ENCODE results near the gene TADA1. TPM values are rescaled to one million over a fixed set of nuclear protein-coding genes. Genes with fewer than 3 reads are reported as not detected.
A peak's percentile ranks its signal among the peaks of the same experiment; 100 is the strongest.

Gene TADA1
- total and polyA plus RNA-seq, 4 donors = 9.1 to 21.3 (median 15.0) TPM

DNA sequence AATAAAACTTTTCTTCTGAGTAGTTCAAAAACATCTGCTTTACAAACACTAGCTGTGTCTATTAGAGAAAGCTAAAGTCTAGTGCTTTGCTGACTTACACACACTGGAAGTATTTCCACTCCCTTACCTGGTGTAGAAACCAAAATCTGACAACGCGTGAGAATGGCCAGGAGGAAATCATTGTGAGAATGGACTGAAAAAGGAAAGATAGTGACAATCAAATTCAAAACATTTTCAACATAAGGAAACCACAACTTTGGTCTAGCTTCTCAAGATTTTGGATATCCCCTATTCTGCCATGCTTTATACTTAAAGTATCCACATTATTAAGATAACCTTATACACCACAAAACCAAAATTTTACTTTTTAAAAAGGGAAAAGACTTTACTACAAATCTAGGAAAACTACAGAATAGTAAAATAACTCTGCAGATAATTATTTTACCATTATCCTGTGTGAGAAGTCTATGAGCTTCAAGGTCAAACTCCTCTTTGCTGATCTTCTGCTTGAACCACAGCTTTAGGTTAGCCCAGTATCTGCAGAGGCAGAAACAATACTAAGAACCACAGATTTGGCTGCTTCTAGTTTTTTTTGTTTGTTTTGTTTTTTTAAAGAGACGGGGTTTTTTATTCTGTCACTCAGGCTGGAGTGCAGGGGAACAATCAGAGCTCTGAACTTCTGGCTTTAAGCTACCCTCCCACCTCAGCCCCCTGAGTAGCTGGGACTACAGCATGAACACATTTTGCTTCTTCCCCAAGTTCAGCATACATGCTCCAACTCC is 6.6 kb downstream of the TADA1 start:
- H3K4me3 ChIP-seq (ENCODE audit: low read depth in 1 of 3, low read length in 3 of 3) = peak overlapping the region in 1 of 3 donors; percentile 12
- peak overlapping the region in 1 of 2 donors; percentile 10 for H3K9ac ChIP-seq (ENCODE audit: low read depth in 1 of 2, low read length in 2 of 2)
- no peaks in the 10 kb centered on the region for H3K27me3 ChIP-seq (ENCODE audit: control insufficient read depth in 4 of 4, insufficient read depth in 4 of 4, low read length in 3 of 4)
- no peak for DNase-seq (ENCODE audit: low spot score)
- TF ChIP-seq EGR1 (IDR thresholded peaks at IDR 0.05; ENCODE audit: low read depth in 2 of 2) = no peak
- TF ChIP-seq, protein P1, sequence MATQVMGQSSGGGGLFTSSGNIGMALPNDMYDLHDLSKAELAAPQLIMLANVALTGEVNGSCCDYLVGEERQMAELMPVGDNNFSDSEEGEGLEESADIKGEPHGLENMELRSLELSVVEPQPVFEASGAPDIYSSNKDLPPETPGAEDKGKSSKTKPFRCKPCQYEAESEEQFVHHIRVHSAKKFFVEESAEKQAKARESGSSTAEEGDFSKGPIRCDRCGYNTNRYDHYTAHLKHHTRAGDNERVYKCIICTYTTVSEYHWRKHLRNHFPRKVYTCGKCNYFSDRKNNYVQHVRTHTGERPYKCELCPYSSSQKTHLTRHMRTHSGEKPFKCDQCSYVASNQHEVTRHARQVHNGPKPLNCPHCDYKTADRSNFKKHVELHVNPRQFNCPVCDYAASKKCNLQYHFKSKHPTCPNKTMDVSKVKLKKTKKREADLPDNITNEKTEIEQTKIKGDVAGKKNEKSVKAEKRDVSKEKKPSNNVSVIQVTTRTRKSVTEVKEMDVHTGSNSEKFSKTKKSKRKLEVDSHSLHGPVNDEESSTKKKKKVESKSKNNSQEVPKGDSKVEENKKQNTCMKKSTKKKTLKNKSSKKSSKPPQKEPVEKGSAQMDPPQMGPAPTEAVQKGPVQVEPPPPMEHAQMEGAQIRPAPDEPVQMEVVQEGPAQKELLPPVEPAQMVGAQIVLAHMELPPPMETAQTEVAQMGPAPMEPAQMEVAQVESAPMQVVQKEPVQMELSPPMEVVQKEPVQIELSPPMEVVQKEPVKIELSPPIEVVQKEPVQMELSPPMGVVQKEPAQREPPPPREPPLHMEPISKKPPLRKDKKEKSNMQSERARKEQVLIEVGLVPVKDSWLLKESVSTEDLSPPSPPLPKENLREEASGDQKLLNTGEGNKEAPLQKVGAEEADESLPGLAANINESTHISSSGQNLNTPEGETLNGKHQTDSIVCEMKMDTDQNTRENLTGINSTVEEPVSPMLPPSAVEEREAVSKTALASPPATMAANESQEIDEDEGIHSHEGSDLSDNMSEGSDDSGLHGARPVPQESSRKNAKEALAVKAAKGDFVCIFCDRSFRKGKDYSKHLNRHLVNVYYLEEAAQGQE (IDR thresholded peaks at IDR 0.05) = no peak
- no peak for TF ChIP-seq RXRA (IDR thresholded peaks at IDR 0.05)
- no peak for TF ChIP-seq FOXA2 (IDR thresholded peaks at IDR 0.05)
- TF ChIP-seq YY1 (IDR thresholded peaks at IDR 0.05) = no peak
- TF ChIP-seq, protein P2, sequence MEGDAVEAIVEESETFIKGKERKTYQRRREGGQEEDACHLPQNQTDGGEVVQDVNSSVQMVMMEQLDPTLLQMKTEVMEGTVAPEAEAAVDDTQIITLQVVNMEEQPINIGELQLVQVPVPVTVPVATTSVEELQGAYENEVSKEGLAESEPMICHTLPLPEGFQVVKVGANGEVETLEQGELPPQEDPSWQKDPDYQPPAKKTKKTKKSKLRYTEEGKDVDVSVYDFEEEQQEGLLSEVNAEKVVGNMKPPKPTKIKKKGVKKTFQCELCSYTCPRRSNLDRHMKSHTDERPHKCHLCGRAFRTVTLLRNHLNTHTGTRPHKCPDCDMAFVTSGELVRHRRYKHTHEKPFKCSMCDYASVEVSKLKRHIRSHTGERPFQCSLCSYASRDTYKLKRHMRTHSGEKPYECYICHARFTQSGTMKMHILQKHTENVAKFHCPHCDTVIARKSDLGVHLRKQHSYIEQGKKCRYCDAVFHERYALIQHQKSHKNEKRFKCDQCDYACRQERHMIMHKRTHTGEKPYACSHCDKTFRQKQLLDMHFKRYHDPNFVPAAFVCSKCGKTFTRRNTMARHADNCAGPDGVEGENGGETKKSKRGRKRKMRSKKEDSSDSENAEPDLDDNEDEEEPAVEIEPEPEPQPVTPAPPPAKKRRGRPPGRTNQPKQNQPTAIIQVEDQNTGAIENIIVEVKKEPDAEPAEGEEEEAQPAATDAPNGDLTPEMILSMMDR (IDR thresholded peaks at IDR 0.05; ENCODE audit: low read depth, low read length, missing input control) = no peak
- TF ChIP-seq HNF4G (IDR thresholded peaks at IDR 0.05) = no peak
- TF ChIP-seq, protein P3, sequence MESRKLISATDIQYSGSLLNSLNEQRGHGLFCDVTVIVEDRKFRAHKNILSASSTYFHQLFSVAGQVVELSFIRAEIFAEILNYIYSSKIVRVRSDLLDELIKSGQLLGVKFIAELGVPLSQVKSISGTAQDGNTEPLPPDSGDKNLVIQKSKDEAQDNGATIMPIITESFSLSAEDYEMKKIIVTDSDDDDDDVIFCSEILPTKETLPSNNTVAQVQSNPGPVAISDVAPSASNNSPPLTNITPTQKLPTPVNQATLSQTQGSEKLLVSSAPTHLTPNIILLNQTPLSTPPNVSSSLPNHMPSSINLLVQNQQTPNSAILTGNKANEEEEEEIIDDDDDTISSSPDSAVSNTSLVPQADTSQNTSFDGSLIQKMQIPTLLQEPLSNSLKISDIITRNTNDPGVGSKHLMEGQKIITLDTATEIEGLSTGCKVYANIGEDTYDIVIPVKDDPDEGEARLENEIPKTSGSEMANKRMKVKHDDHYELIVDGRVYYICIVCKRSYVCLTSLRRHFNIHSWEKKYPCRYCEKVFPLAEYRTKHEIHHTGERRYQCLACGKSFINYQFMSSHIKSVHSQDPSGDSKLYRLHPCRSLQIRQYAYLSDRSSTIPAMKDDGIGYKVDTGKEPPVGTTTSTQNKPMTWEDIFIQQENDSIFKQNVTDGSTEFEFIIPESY (IDR thresholded peaks at IDR 0.05) = no peak
- no peak for TF ChIP-seq FOXA1 (IDR thresholded peaks at IDR 0.05)
- TF ChIP-seq SP1 (IDR thresholded peaks at IDR 0.05) = no peak
- TF ChIP-seq, protein P4, sequence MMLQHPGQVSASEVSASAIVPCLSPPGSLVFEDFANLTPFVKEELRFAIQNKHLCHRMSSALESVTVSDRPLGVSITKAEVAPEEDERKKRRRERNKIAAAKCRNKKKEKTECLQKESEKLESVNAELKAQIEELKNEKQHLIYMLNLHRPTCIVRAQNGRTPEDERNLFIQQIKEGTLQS (IDR thresholded peaks at IDR 0.05) = no peak
- TF ChIP-seq GABPA (IDR thresholded peaks at IDR 0.05 in 1 of 2, conservative IDR thresholded peaks at IDR 0.05 in 1 of 2) = no peak
- TF ChIP-seq, protein P5, sequence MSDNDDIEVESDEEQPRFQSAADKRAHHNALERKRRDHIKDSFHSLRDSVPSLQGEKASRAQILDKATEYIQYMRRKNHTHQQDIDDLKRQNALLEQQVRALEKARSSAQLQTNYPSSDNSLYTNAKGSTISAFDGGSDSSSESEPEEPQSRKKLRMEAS (IDR thresholded peaks at IDR 0.05) = no peak
- TF ChIP-seq TAF1 (conservative IDR thresholded peaks at IDR 0.05) = no peak
- TF ChIP-seq JUND (IDR thresholded peaks at IDR 0.05) = no peak
- TF ChIP-seq RAD21 (IDR thresholded peaks at IDR 0.05) = no peak
- no peak for TF ChIP-seq HNF4A (conservative IDR thresholded peaks at IDR 0.05)
- no peak for TF ChIP-seq NR2F2 (IDR thresholded peaks at IDR 0.05)
- 60% methylated on average over 3 of the region's 3 CpGs for WGBS
- H3K4me1 ChIP-seq (ENCODE audit: control insufficient read depth in 4 of 4, insufficient read depth in 4 of 4, low read length in 3 of 4) = peaks cover 10 to 47% (median 30%) of the 10 kb centered on the region in 4 donors
- peak overlapping the region in 1 of 2 donors; percentile 45 for H3K27ac ChIP-seq (ENCODE audit: low read depth in 1 of 2, low read length in 2 of 2)
- peaks cover 3 to 24% (median 6%) of the 10 kb centered on the region in 4 donors for H3K36me3 ChIP-seq (ENCODE audit: control insufficient read depth in 4 of 4, insufficient read depth in 3 of 4, low read depth in 1 of 4, low read length in 3 of 4)
- no peaks in the 10 kb centered on the region for H3K9me3 ChIP-seq (ENCODE audit: control insufficient read depth in 4 of 4, low read length in 3 of 4)
